K562 (cell line): Measurements from ENCODE around the gene RAB17. TPM values are rescaled to one million over a fixed set of nuclear protein-coding genes. Genes with fewer than 3 reads are reported as not detected.

Experiments
- ATAC-seq: fragments of 200-7000 bp; cut with Tn5 transposase; 3 replicates; pipeline ENCODE4 v1.9.1; 2020; ENCODE audit warnings: moderate library complexity
- BruUV-seq: library from RNA; stranded (reverse); fragments of 400-500 nt; replicated peaks from 2 replicates; lab custom pipeline; 2021; lab: Mats Ljungman, UMichigan
- CTCF ChIA-PET: fragments of 300-600 bp; formaldehyde crosslinking; extraction: SDS; loops from one replicate; lab custom pipeline; 2021; ENCODE audit warnings: low intra/inter-chr PET ratio; lab: Yijun Ruan, JAX
- POLR2A ChIA-PET: fragments of 300-600, 350-650 bp; sonication (Branson Sonifier 250); formaldehyde crosslinking; extraction: SDS; loops from one replicate; lab custom pipeline; 2021; ENCODE audit warnings: antibody characterized with exemption, inconsistent platforms; lab: Yijun Ruan, JAX
- DNase-seq, 4 experiments: peaks; one replicate each; pipeline versions ENCODE4 v3.0.0 to v3.0.0-alpha.2; 2011 to 2018; ENCODE audit warnings: low spot score in 3 of 4, mixed read lengths in 3 of 4; ENCODE audit errors: extremely low read depth in 1 of 4
- FAIRE-seq: peaks from 2 replicates; lab custom pipeline; 2011; peaks lifted over from hg19 to GRCh38; lab: Jason Lieb, UNC
- H2AFZ ChIP-seq: 2 replicates; pipeline ENCODE4 v1.6.0; 2011; ENCODE audit warnings: low read depth, low read length, control low read depth, inconsistent platforms
- H3K27ac ChIP-seq: fragments of 200-600 bp; 3 replicates; pipeline ENCODE4 v1.8.0; 2011; ENCODE audit warnings: low read depth, mild to moderate bottlenecking, control low read depth, inconsistent platforms, low read length, moderate library complexity, mixed read lengths; ENCODE audit errors: extremely low read depth
- H3K27me3 ChIP-seq, 2 experiments: fragments of 300-600 bp in 1 of 2; 2 replicates in 1 of 2; 3 replicates in 1 of 2; pipeline versions ENCODE4 v1.6.0 to v1.8.0; 2011; ENCODE audit warnings: inconsistent platforms in 2 of 2, low read length in 2 of 2, mild to moderate bottlenecking in 1 of 2, mixed read lengths in 1 of 2, moderate library complexity in 1 of 2; ENCODE audit not compliant: control insufficient read depth in 2 of 2, insufficient read depth in 2 of 2
- H3K36me3 ChIP-seq: fragments of 300-600 bp; 3 replicates; pipeline ENCODE4 v1.8.0; 2011; ENCODE audit warnings: mild to moderate bottlenecking, low read length, inconsistent platforms; ENCODE audit not compliant: control insufficient read depth, insufficient read depth
- H3K4me1 ChIP-seq, 2 experiments: fragments of 200-600 bp in 1 of 2; replicated peaks in 1 of 2; 2 replicates in 1 of 2; 3 replicates in 1 of 2; pipeline versions ENCODE4 v1.5.1 to v1.8.0; 2011; ENCODE audit warnings: inconsistent platforms in 2 of 2, low read length in 2 of 2, mild to moderate bottlenecking in 1 of 2, mixed read lengths in 1 of 2, moderate library complexity in 1 of 2; ENCODE audit not compliant: control insufficient read depth in 2 of 2, insufficient read depth in 2 of 2
- H3K4me2 ChIP-seq: 2 replicates; pipeline ENCODE4 v1.6.1; 2011; ENCODE audit warnings: low read length, control low read depth, inconsistent platforms, mixed read lengths; ENCODE audit not compliant: insufficient read depth
- H3K4me3 ChIP-seq: fragments of 200-600 bp; sonication (generic), shearing (Covaris generic); 2 replicates; pipeline ENCODE4 v1.5.1; 2016; ENCODE audit warnings: control low read depth, inconsistent platforms
- H3K79me2 ChIP-seq: fragments of 200-600 bp; 3 replicates; pipeline ENCODE4 v1.8.0; 2011; ENCODE audit warnings: low read length, inconsistent platforms; ENCODE audit not compliant: control insufficient read depth, insufficient read depth
- H3K9ac ChIP-seq, 2 experiments: 2 replicates each; pipeline versions ENCODE4 v1.6.0 to v1.6.1; 2011; ENCODE audit warnings: low read depth in 2 of 2, low read length in 2 of 2, control low read depth in 1 of 2, inconsistent platforms in 1 of 2, mild to moderate bottlenecking in 1 of 2, mixed read lengths in 1 of 2; ENCODE audit not compliant: insufficient read depth in 1 of 2
- H3K9me1 ChIP-seq: one replicate; pipeline ENCODE4 v1.6.0; 2011; ENCODE audit warnings: inconsistent platforms, mild to moderate bottlenecking, low read length, moderate library complexity; ENCODE audit not compliant: control insufficient read depth, insufficient read depth
- H3K9me3 ChIP-seq: replicated peaks from 2 replicates; pipeline ENCODE4 v1.5.1; 2011; ENCODE audit warnings: low read depth, low read length, inconsistent platforms; ENCODE audit not compliant: control insufficient read depth, insufficient read depth
- H4K20me1 ChIP-seq: replicated peaks from 2 replicates; pipeline ENCODE4 v1.6.1; 2011; ENCODE audit warnings: low read length, inconsistent platforms, mixed read lengths; ENCODE audit not compliant: control insufficient read depth, insufficient read depth
- CBX8 ChIP-seq: fragments of 200-600 bp; sonication (generic); IDR thresholded peaks from 2 replicates; pipeline ENCODE4 v1.6.1; 2012; ENCODE audit warnings: borderline replicate concordance, mixed run types, low read depth, mild to moderate bottlenecking, moderate library complexity, mixed read lengths, low read length, control low read depth, inconsistent platforms; ENCODE audit not compliant: poor library complexity, severe bottlenecking; ENCODE audit errors: extremely low read depth
- SAFB2 ChIP-seq: fragments of 200-400 bp; formaldehyde crosslinking; IDR thresholded peaks from 2 replicates; pipeline ENCODE4 v1.6.1; 2018; ENCODE audit warnings: borderline replicate concordance, low read length, low read depth, moderate library complexity; ENCODE audit not compliant: severe bottlenecking
- TAF9B ChIP-seq: fragments of 450-650 bp; IDR thresholded peaks from 2 replicates; pipeline ENCODE4 v1.6.1; 2018; ENCODE audit warnings: mild to moderate bottlenecking; ENCODE audit not compliant: partially characterized antibody
- ZNF830 ChIP-seq: fragments of 250-450 bp; sonication (Bioruptor Pico); IDR thresholded peaks from 2 replicates; pipeline ENCODE4 v1.5.0; 2021; ENCODE audit warnings: mild to moderate bottlenecking
- WGBS: fragments of 100-300 bp; shearing (Covaris generic); methylation state at CpG from one replicate; pipeline ENCODE4 v1.1.6; 2016; ENCODE audit warnings: low coverage, mixed read lengths; ENCODE audit not compliant: insufficient coverage; ENCODE audit errors: missing lambda C conversion rate; 5-methylcytosine and 5-hydroxymethylcytosine counted together
- in situ Hi-C: fragments of 300-500 bp; cut with MboI; formaldehyde crosslinking; loops from 4 replicates; pipeline ENCODE4 v1.15.0; 2018; ENCODE audit warnings: inconsistent platforms, mixed read lengths
- intact Hi-C: fragments of 100-400 bp; cut with micrococcal nuclease; formaldehyde crosslinking; loops from 2 replicates; pipeline ENCODE4 v1.14.2; 2022
- polyA plus RNA-seq, 8 experiments: library from polyadenylated mRNA; depleted of rRNA in 4 of 8; stranded (reverse) in 5 of 8; unstranded in 3 of 8; fragments of >200 nt; fragmentation: Nextera tagmentation in 2 of 8; fragmentation: Illumina TruSeq in 1 of 8; extraction: Ambion mirVana in 2 of 8; extraction: Trizol in 1 of 8; gene quantifications; 2 replicates each; pipeline versions ENCODE4 v1.2.1 to v1.2.3, GENCODE V29; 2011 to 2014; ENCODE audit warnings: inconsistent platforms in 1 of 8, missing spikeins in 1 of 8
- total RNA-seq, 7 experiments: library from RNA; depleted of rRNA in 6 of 7; stranded (reverse); fragments of >200 nt in 6 of 7; fragmentation: Illumina TruSeq in 2 of 7; extraction: Trizol in 2 of 7; gene quantifications; 2 replicates each; pipeline versions ENCODE4 v1.2.1 to v1.2.3, GENCODE V29; 2011 to 2021; ENCODE audit warnings: low replicate concordance in 1 of 7

Gene RAB17
- total and polyA plus RNA-seq, 9 of the 15 experiments (the other 6 are each of a cell fraction or from before 2014, with no cell fraction given) = 0.13 TPM; not detected in 8

DNA sequence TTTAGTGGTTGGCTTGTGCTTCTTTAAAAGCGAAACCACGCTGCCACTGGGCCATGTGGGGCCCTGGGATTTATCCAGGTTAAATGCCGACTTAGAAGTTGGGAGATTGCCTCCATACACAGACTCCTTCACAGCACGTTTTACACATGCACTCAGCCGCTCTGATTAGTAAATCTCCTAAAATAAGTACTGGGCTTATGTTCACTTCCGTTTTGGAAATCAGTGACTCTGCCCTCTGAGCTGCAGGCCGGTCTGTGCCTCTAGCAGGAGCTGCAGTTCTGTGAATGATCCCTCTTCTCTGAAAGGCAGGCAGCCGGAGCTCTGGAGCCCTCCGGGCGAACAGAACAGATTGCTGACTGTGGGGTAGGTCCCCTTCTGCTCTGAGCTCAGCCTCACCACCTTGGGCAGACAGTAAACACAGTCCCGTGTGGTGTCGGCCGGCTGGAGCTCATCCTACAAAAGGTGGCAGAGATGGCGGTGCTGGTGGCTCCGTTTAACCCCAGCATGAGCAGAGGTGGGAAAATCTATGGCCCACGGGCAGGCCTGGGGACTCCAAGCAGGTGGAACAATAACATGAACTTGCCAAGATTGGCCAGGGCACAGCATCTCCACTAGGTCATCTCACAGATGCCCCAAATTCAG is 9.8 kb upstream of the RAB17 start:
- Histone ChIP-seq H2AFZ (no peak overlapping the region), H3K9ac (no peak overlapping the region), H3K4me2 (no peak overlapping the region), H3K36me3 (no peaks in the 10 kb centered on the region), H3K9me3 (no peaks in the 10 kb centered on the region), H3K4me3 (no peak overlapping the region), H3K79me2 (no peaks in the 10 kb centered on the region), H3K4me1 (peaks cover 0 to 4% of the 10 kb centered on the region in 2 experiments; a peak in 1 of 5 replicates), H3K27me3 (peaks cover 13 to 68% of the 10 kb centered on the region in 2 experiments), H4K20me1 (no peaks in the 10 kb centered on the region), H3K27ac (no peak overlapping the region), H3K9me1 (no peaks in the 10 kb centered on the region)
- intact Hi-C loops (no loop called here), in situ Hi-C loops (no loop called here)
- WGBS = under 1% methylated on average over 15 of the region's 16 CpGs
- ChIA-PET CTCF (no interaction called here), POLR2A (interaction anchor here (1.2 kb wide), 1 partner anchor 10 kb away, joined by 3 read pairs; the partner anchor contains the start of gene RAB17)
- FAIRE-seq = no peak
- no peak for ATAC-seq
- BruUV-seq = no TSS peak
- DNase-seq = no peak
- TF ChIP-seq TAF9B (no peak), SAFB2 (no peak), ZNF830 (CRISPR knock-in tag) (no peak), CBX8 (no peak)
- TF ChIP-seq, all 486 proteins: peak for 0
